SK-N-SH (cell line): ENCODE results near the gene LLGL2.

Source experiments
- USF1 ChIP-seq: IDR thresholded peaks from 2 replicates; pipeline ENCODE4 v1.4.0; 2012; ENCODE audit warnings: low read depth, borderline replicate concordance
- TF ChIP-seq, protein P1 (sequence below): fragments of 200-600 bp; sonication (generic); IDR thresholded peaks from 2 replicates; pipeline ENCODE4 v1.6.1; 2017; ENCODE audit warnings: antibody characterized with exemption, mild to moderate bottlenecking, moderate library complexity

- TF ChIP-seq, protein P1, sequence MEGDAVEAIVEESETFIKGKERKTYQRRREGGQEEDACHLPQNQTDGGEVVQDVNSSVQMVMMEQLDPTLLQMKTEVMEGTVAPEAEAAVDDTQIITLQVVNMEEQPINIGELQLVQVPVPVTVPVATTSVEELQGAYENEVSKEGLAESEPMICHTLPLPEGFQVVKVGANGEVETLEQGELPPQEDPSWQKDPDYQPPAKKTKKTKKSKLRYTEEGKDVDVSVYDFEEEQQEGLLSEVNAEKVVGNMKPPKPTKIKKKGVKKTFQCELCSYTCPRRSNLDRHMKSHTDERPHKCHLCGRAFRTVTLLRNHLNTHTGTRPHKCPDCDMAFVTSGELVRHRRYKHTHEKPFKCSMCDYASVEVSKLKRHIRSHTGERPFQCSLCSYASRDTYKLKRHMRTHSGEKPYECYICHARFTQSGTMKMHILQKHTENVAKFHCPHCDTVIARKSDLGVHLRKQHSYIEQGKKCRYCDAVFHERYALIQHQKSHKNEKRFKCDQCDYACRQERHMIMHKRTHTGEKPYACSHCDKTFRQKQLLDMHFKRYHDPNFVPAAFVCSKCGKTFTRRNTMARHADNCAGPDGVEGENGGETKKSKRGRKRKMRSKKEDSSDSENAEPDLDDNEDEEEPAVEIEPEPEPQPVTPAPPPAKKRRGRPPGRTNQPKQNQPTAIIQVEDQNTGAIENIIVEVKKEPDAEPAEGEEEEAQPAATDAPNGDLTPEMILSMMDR, result no peak
- TF ChIP-seq USF1, result no peak
Measured at GRCh38 chr17:75616521-75617122, 91.1 kb downstream of the LLGL2 start.
